Upper lobe of left lung (tissue), 6 donors: ENCODE measurements around the gene GATA6. TPM values are rescaled to one million over a fixed set of nuclear protein-coding genes. Genes with fewer than 3 reads are reported as not detected.

Source experiments
- ATAC-seq, 2 donors: fragments of 200-7000 bp; cut with Tn5 transposase; one replicate each; pipeline ENCODE4 v1.9.1; 2022; ENCODE audit warnings: mild to moderate bottlenecking in 2 of 2, moderate library complexity in 2 of 2; ENCODE audit not compliant: low FRiP score in 2 of 2
- DNase-seq, 2 donors: peaks; one replicate each; pipeline ENCODE4 v3.0.0-alpha.2; 2019 to 2020
- H3K27ac ChIP-seq, 4 donors: fragments of 200-600 bp; sonication (generic); one replicate each; pipeline ENCODE4 v1.5.1; 2016 to 2019
- H3K27me3 ChIP-seq, 4 donors: fragments of 200-600 bp; sonication (generic); one replicate each; pipeline ENCODE4 v1.5.1; 2017 to 2019
- H3K36me3 ChIP-seq, 4 donors: fragments of 200-600 bp; sonication (generic); one replicate each; pipeline ENCODE4 v1.5.1; 2016 to 2019
- H3K4me1 ChIP-seq, 4 donors: fragments of 200-600 bp; sonication (generic); one replicate each; pipeline ENCODE4 v1.5.1; 2018 to 2019
- H3K4me3 ChIP-seq, 4 donors: fragments of 200-600 bp; sonication (generic); one replicate each; pipeline ENCODE4 v1.5.1; 2017 to 2019; ENCODE audit warnings: mild to moderate bottlenecking in 2 of 4, moderate library complexity in 1 of 4
- H3K9me3 ChIP-seq, 4 donors: fragments of 200-600 bp; sonication (generic); one replicate each; pipeline ENCODE4 v1.5.1; 2018 to 2019
- CTCF ChIP-seq, 6 experiments: fragments of 450-650 bp in 4 of 6; fragments of 200-600 bp in 2 of 6; sonication (generic) in 2 of 6; IDR thresholded peaks; one replicate each; pipeline ENCODE4 v1.5.1; 2016 to 2019; ENCODE audit warnings: antibody characterized with exemption in 6 of 6
- EP300 ChIP-seq, 4 donors: sonication (generic); formaldehyde crosslinking; IDR thresholded peaks; one replicate each; pipeline ENCODE4 v1.5.1; 2017; ENCODE audit warnings: antibody characterized with exemption in 4 of 4, control low read depth in 2 of 4
- POLR2A ChIP-seq, 4 donors: fragments of 450-650 bp; IDR thresholded peaks; one replicate each; pipeline ENCODE4 v1.5.1; 2016 to 2017; ENCODE audit warnings: antibody characterized with exemption in 4 of 4, mild to moderate bottlenecking in 2 of 4
- POLR2AphosphoS5 ChIP-seq, 2 donors: sonication (generic); formaldehyde crosslinking; IDR thresholded peaks; one replicate each; pipeline ENCODE4 v1.5.1; 2017; ENCODE audit warnings: antibody characterized with exemption in 2 of 2
- WGBS, 2 donors: methylation state at CpG; one replicate each; pipeline ENCODE4 v1.1.5; 2017 to 2018; 5-methylcytosine and 5-hydroxymethylcytosine counted together
- total RNA-seq, 6 donors: library from RNA; depleted of rRNA in 4 of 6; stranded (reverse); fragments of >200 nt in 4 of 6; gene quantifications; one replicate each; pipeline versions ENCODE4 v1.1.0 to v1.2.1, GENCODE V29; 2016 to 2021
- donor health status: DM: no; HTN: no; CAD: no; lungs with moderate emphysema.
- donor health status: DM: no; HTN: yes; CAD: no; lungs with severe emphysema.

The GATA6 gene
- total RNA-seq, 6 donors from 2014 or later = 29.7 to 52.8 (median 41.4) TPM

- no peaks in the 10 kb centered on the region for H3K36me3 ChIP-seq
- DNase-seq (peak in 1 of 2 donors; percentile 85), ATAC-seq (no peak)
- H3K27me3 ChIP-seq = peaks cover 0 to 19% (median 8%) of the 10 kb centered on the region in 4 donors
- no peaks in the 10 kb centered on the region for H3K9me3 ChIP-seq
- 26 to 32% methylated on average over 33 to 42 of the region's 50 CpGs for WGBS, 2 donors
- TF ChIP-seq CTCF (IDR thresholded peaks at IDR 0.05) (no peak), POLR2A (IDR thresholded peaks at IDR 0.05) (no peak), POLR2AphosphoS5 (IDR thresholded peaks at IDR 0.05) (no peak), EP300 (IDR thresholded peaks at IDR 0.05) (no peak)
- peak overlapping the region in 3 of 4 donors; percentile 70 to 78 (median 73) for H3K4me3 ChIP-seq
- H3K27ac ChIP-seq = peak overlapping the region; percentile 58 to 98 (median 96)
- H3K4me1 ChIP-seq = peaks cover 3 to 33% (median 20%) of the 10 kb centered on the region in 4 donors
Measured at GRCh38 chr18:22165049-22165602, 4.3 kb upstream of the GATA6 start.

- ATAC-seq = no peak
- Histone ChIP-seq H3K9me3 (no peaks in the 10 kb centered on the region), H3K36me3 (no peaks in the 10 kb centered on the region), H3K4me3 (peak overlapping the region in 3 of 4 donors; percentile 70 to 78 (median 73)), H3K4me1 (peaks cover 3 to 33% (median 20%) of the 10 kb centered on the region in 4 donors), H3K27me3 (peaks cover 0 to 24% (median 8%) of the 10 kb centered on the region in 4 donors), H3K27ac (peak overlapping the region; percentile 94 to 98 (median 97))
- peak in 1 of 2 donors; percentile 86 for DNase-seq
- WGBS, 2 donors = 18 to 19% methylated on average over 34 to 55 of the region's 57 CpGs
- no peak for TF ChIP-seq POLR2A (IDR thresholded peaks at IDR 0.05)
- no peak for TF ChIP-seq EP300 (IDR thresholded peaks at IDR 0.05)
- no peak for TF ChIP-seq CTCF (IDR thresholded peaks at IDR 0.05)
- TF ChIP-seq POLR2AphosphoS5 (IDR thresholded peaks at IDR 0.05) = no peak
Measured at GRCh38 chr18:22165603-22166068, 3.8 kb upstream of the GATA6 start.

GRCh38 chr18:22166069-22166950 lies 3.1 kb upstream of the GATA6 start:
- Histone ChIP-seq H3K27ac (peak overlapping the region; percentile 94 to 98 (median 97)), H3K9me3 (no peaks in the 10 kb centered on the region), H3K4me3 (peak overlapping the region in 3 of 4 donors; percentile 70 to 78 (median 73)), H3K36me3 (no peaks in the 10 kb centered on the region), H3K27me3 (peaks cover 0 to 26% (median 8%) of the 10 kb centered on the region in 4 donors), H3K4me1 (peaks cover 3 to 39% (median 21%) of the 10 kb centered on the region in 4 donors)
- peak in 1 of 2 donors; percentile 2 for ATAC-seq
- 16 to 37% methylated on average over 46 of the region's 46 CpGs for WGBS, 2 donors
- DNase-seq = peak; percentile 68 to 85
- TF ChIP-seq EP300 (IDR thresholded peaks at IDR 0.05) = no peak
- peak in 2 of 4 donors; percentile 48 to 69 for TF ChIP-seq POLR2A (IDR thresholded peaks at IDR 0.05)
- TF ChIP-seq CTCF (IDR thresholded peaks at IDR 0.05) = no peak
- TF ChIP-seq POLR2AphosphoS5 (IDR thresholded peaks at IDR 0.05) = peak in 1 of 2 donors; percentile 39

GRCh38 chr18:22167091-22167470 lies 2.3 kb upstream of the GATA6 start:
- Histone ChIP-seq H3K36me3 (peaks cover 0 to 2% (median 0%) of the 10 kb centered on the region in 4 donors), H3K27ac (peak overlapping the region; percentile 94 to 98 (median 97)), H3K27me3 (peaks cover 0 to 26% (median 9%) of the 10 kb centered on the region in 4 donors), H3K9me3 (no peaks in the 10 kb centered on the region), H3K4me3 (peak overlapping the region in 3 of 4 donors; percentile 70 to 78 (median 73)), H3K4me1 (peaks cover 3 to 46% (median 22%) of the 10 kb centered on the region in 4 donors)
- DNase-seq = peak in 1 of 2 donors; percentile 84
- WGBS, 2 donors = 13 to 45% methylated on average over 25 of the region's 25 CpGs
- no peak for TF ChIP-seq POLR2A (IDR thresholded peaks at IDR 0.05)
- TF ChIP-seq CTCF (IDR thresholded peaks at IDR 0.05) = no peak
- no peak for TF ChIP-seq POLR2AphosphoS5 (IDR thresholded peaks at IDR 0.05)
- TF ChIP-seq EP300 (IDR thresholded peaks at IDR 0.05) = no peak
- ATAC-seq = no peak
